Body of pancreas (tissue), 4 donors: Measurements from ENCODE around the gene PAPSS1. TPM values are rescaled to one million over a fixed set of nuclear protein-coding genes. Genes with fewer than 3 reads are reported as not detected.
A peak's percentile ranks its signal among the peaks of the same experiment; 100 is the strongest.

Source experiments
- ATAC-seq: fragments of 150-250 bp; one replicate; pipeline ENCODE4 v1.9.1; 2016
- DNase-seq, 4 donors: peaks; one replicate each; pipeline ENCODE4 v3.0.0-alpha.2; 2019
- H3K27ac ChIP-seq, 4 donors: fragments of 200-600 bp; sonication (generic); 1 replicate in 3 of 4; 2 replicates in 1 of 4; pipeline versions ENCODE4 v1.5.1 to v1.6.1; 2016 to 2019; ENCODE audit warnings: mild to moderate bottlenecking in 1 of 4, mixed read lengths in 1 of 4, moderate library complexity in 1 of 4
- H3K27me3 ChIP-seq, 2 donors: fragments of 200-600 bp; sonication (generic); one replicate each; pipeline ENCODE4 v1.6.0; 2016; ENCODE audit warnings: mild to moderate bottlenecking in 1 of 2
- H3K36me3 ChIP-seq, 2 donors: fragments of 200-600 bp; sonication (generic); replicated peaks in 1 of 2; 2 replicates each; pipeline ENCODE4 v1.5.1; 2016; ENCODE audit warnings: low read depth in 2 of 2; ENCODE audit not compliant: insufficient read depth in 1 of 2
- H3K4me1 ChIP-seq: fragments of 200-600 bp; sonication (generic); one replicate; pipeline ENCODE4 v1.6.0; 2016
- H3K4me3 ChIP-seq, 2 donors: fragments of 200-600 bp; sonication (generic); 1 replicate in 1 of 2; 2 replicates in 1 of 2; pipeline ENCODE4 v1.5.1; 2016 to 2019
- H3K9me3 ChIP-seq, 3 donors: fragments of 200-600 bp; sonication (generic); 1 replicate in 2 of 3; 2 replicates in 1 of 3; pipeline ENCODE4 v1.5.1; 2016
- POLR2A ChIP-seq, 3 donors: fragments of 450-650 bp; IDR thresholded peaks; one replicate each; pipeline ENCODE4 v1.6.1; 2016; ENCODE audit warnings: antibody characterized with exemption in 3 of 3, mild to moderate bottlenecking in 2 of 3
- WGBS, 2 donors: methylation state at CpG; one replicate each; pipeline ENCODE4 v1.1.5; 2017; 5-methylcytosine and 5-hydroxymethylcytosine counted together
- intact Hi-C: fragments of 100-400 bp; cut with DNase I; formaldehyde crosslinking; loops from one replicate; pipeline ENCODE4 v1.15.1; 2023
- total RNA-seq, 2 donors: library from RNA; depleted of rRNA; stranded (reverse); fragments of >200 nt; gene quantifications; one replicate each; pipeline ENCODE4 v1.1.0, GENCODE V29; 2016
- TF ChIP-seq, protein P1 (sequence below), 7 experiments: fragments of 450-650 bp in 4 of 7; fragments of 200-600 bp in 3 of 7; sonication (generic) in 3 of 7; IDR thresholded peaks; one replicate each; pipeline ENCODE4 v1.5.1; 2016 to 2019; ENCODE audit warnings: antibody characterized with exemption in 7 of 7

The PAPSS1 gene
- total RNA-seq, 2 donors from 2014 or later, result 15.8 to 42.3 TPM

DNA sequence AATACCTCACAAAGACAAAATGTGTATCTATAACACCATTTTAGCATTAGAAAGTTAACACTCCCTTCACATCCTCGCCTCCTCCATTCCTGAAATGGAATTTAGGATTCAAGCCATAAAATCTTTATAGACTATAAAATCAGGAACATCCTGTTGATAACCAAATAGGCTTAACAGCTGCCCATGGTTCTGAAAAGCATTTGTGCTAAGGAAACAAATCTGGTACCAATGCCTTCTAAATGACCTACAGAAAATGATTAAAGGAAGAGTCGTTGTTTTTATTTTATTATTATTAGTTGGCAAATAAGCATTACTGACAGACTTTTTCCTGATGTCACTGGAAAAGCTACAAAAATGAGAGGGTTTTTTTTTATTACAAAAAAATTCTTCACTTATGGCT is 79.8 kb downstream of the PAPSS1 start:
- no peak overlapping the region for H3K27ac ChIP-seq

DNA sequence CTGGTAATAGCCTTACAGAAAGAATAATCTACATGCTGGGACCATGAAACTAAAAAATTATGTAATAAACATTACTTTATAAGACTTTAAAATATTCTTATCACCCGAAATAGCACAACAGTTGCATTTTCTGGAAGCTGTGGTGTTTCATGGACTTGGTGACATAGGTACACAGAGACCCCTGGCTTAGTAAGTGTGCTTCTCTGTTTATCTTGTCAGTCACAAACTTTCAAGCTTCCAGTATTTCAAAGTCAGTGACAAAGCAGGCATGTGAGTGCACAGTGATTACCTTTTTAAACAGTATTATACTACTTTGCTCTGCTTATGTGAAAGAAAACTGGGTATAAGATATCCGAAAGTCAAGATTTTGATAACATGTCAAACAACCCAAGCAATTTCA is 84.3 kb downstream of the PAPSS1 start:
- DNase-seq (no peak), ATAC-seq (no peak)
- no peak overlapping the region for H3K4me3 ChIP-seq

More for the DNA sequence above, 79.8 kb downstream of the PAPSS1 start:
- DNase-seq, result no peak
- peaks cover 0 to 3% of the 10 kb centered on the region in 2 donors for H3K36me3 ChIP-seq
- H3K4me1 ChIP-seq, result peaks cover 11% of the 10 kb centered on the region
- 81 to 89% methylated on average over 2 of the region's 2 CpGs for WGBS, 2 donors
- no peaks in the 10 kb centered on the region for H3K9me3 ChIP-seq
- no peaks in the 10 kb centered on the region for H3K27me3 ChIP-seq
- H3K4me3 ChIP-seq, result no peak overlapping the region
- intact Hi-C loops, result no loop called here
- no peak for ATAC-seq
- no peak for TF ChIP-seq POLR2A (IDR thresholded peaks at IDR 0.05)

DNA sequence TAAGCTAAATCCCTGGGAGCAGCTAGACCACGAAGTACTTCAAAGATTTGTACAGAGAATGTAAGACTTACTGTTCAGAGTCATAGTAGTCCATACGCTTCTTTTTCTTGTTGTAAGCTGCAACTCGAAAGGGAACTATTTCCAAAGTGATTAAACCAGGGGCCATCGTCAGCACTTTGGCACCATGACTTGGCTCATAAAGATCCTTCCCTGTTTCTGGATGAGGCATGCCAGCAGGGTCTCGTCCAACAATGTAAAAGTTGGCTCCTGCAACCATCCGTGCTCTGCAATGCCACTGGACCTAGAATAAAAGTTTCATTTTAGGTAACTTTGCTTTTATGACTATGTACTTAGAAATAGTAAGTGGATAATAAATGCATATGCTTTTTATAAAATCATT is 88.5 kb downstream of the PAPSS1 start:
- Histone ChIP-seq H3K4me1 (peaks cover 38% of the 10 kb centered on the region), H3K27ac (peak overlapping the region in 2 of 4 donors; percentile 7 to 31), H3K9me3 (no peaks in the 10 kb centered on the region), H3K4me3 (no peak overlapping the region), H3K27me3 (no peaks in the 10 kb centered on the region), H3K36me3 (no peaks in the 10 kb centered on the region)
- ATAC-seq, result peak; percentile 65
- no peak for TF ChIP-seq POLR2A (IDR thresholded peaks at IDR 0.05)
- TF ChIP-seq, protein P1, sequence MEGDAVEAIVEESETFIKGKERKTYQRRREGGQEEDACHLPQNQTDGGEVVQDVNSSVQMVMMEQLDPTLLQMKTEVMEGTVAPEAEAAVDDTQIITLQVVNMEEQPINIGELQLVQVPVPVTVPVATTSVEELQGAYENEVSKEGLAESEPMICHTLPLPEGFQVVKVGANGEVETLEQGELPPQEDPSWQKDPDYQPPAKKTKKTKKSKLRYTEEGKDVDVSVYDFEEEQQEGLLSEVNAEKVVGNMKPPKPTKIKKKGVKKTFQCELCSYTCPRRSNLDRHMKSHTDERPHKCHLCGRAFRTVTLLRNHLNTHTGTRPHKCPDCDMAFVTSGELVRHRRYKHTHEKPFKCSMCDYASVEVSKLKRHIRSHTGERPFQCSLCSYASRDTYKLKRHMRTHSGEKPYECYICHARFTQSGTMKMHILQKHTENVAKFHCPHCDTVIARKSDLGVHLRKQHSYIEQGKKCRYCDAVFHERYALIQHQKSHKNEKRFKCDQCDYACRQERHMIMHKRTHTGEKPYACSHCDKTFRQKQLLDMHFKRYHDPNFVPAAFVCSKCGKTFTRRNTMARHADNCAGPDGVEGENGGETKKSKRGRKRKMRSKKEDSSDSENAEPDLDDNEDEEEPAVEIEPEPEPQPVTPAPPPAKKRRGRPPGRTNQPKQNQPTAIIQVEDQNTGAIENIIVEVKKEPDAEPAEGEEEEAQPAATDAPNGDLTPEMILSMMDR (IDR thresholded peaks at IDR 0.05), result no peak
- WGBS, 2 donors, result 43 to 55% methylated on average over 6 of the region's 6 CpGs
- DNase-seq, result peak; percentile 57 to 71 (median 64)
- intact Hi-C loops, result loop anchor here (10.0 kb wide), 1 partner anchor 53 kb away; no protein-coding TSS in a partner anchor

More for the DNA sequence above, 84.3 kb downstream of the PAPSS1 start:
- H3K27me3 ChIP-seq, result no peaks in the 10 kb centered on the region
- peak overlapping the region in 2 of 4 donors; percentile 32 to 61 for H3K27ac ChIP-seq
- TF ChIP-seq, protein P1 (IDR thresholded peaks at IDR 0.05), result no peak
- no peak for TF ChIP-seq POLR2A (IDR thresholded peaks at IDR 0.05)
- no peaks in the 10 kb centered on the region for H3K36me3 ChIP-seq
- WGBS, 2 donors, result 38 to 50% methylated on average over 2 of the region's 2 CpGs
- intact Hi-C loops, result loop anchor here (10.0 kb wide), 1 partner anchor 49 kb away; no protein-coding TSS in a partner anchor
- H3K4me1 ChIP-seq, result peaks cover 40% of the 10 kb centered on the region
- no peaks in the 10 kb centered on the region for H3K9me3 ChIP-seq

DNA sequence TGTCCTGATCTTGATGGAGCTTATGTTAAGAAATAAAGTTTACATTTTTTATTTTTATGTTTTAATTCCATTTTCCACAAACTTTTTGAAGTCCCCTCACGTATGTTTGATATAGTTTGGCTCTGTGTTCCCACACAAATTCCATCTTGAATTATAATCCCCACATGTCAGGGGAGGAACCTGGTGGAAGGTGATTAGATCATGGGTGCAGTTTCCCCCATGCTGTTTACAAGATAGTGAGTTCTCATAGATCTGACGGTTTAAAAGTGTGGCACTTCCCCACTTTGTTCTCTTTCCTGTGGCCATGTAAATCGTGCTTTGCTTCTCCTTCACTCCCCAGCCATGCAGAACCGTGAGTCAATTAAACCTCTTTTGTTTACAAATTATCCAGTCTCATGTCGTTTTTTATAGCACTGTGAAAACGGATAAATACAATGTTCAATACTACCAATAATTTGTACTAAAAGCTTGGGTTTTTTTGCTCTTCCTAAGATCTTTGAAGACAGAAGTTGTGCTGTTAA is 89.8 kb downstream of the PAPSS1 start:
- Histone ChIP-seq H3K9me3 (no peaks in the 10 kb centered on the region), H3K36me3 (no peaks in the 10 kb centered on the region), H3K27me3 (no peaks in the 10 kb centered on the region), H3K4me3 (no peak overlapping the region), H3K4me1 (peaks cover 32% of the 10 kb centered on the region), H3K27ac (no peak overlapping the region)
- intact Hi-C loops, result loop anchor here (10.0 kb wide), 1 partner anchor 55 kb away; no protein-coding TSS in a partner anchor
- DNase-seq, result no peak
- 80 to 83% methylated on average over 6 of the region's 6 CpGs for WGBS, 2 donors
- ATAC-seq, result no peak
- TF ChIP-seq POLR2A (IDR thresholded peaks at IDR 0.05), result no peak
- TF ChIP-seq, protein P1 (IDR thresholded peaks at IDR 0.05), result no peak

DNA sequence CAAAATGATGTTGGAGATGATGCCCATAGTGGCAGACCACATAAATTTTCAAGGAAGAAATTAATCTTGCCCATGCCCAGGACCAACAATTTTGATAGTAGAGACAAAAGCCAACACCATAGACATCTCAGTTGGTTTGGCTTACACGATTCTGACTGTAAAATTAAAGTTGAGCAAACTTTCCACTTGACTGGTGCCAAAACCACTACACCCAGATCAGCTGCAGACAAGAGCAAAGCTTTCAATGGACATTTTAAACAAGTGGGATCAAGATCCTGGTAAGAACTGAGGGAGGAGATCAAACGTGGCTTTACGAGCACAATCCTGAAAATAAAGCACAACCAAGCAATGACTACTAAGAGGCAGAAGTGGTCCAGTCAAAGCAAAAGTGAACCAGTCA is 90.7 kb downstream of the PAPSS1 start:
- no peak for ATAC-seq
- 60% methylated on average over 3 of the region's 3 CpGs for WGBS, 2 donors

More for the DNA sequence above, 90.7 kb downstream of the PAPSS1 start:
- TF ChIP-seq, protein P1 (IDR thresholded peaks at IDR 0.05), result no peak
- no peak for TF ChIP-seq POLR2A (IDR thresholded peaks at IDR 0.05)
- H3K27ac ChIP-seq, result no peak overlapping the region
- no peaks in the 10 kb centered on the region for H3K9me3 ChIP-seq
- H3K4me3 ChIP-seq, result no peak overlapping the region
- intact Hi-C loops, result no loop called here
- no peaks in the 10 kb centered on the region for H3K36me3 ChIP-seq
- no peaks in the 10 kb centered on the region for H3K27me3 ChIP-seq
- DNase-seq, result no peak
- peaks cover 31% of the 10 kb centered on the region for H3K4me1 ChIP-seq
